Measurements from ENCODE around the gene WDR86. TPM values are rescaled to one million over a fixed set of nuclear protein-coding genes. Genes with fewer than 3 reads are reported as not detected.

Gene WDR86
- total RNA-seq, 4 donors from 2014 or later: 5.4 to 11.8 (median 9.6) TPM

- no peak for DNase-seq (ENCODE audit: extremely low spot score)
- WGBS: 94% methylated on average over 4 of the region's 4 CpGs
- intact Hi-C loops (cut with DNase I): no loop called here
- Histone ChIP-seq H3K9me3 (no peaks in the 10 kb centered on the region), H3K27ac (replicated peaks in 1 of 4) (no peak overlapping the region), H3K4me3 (no peak overlapping the region), H3K4me1 (peaks cover 12 to 23% (median 22%) of the 10 kb centered on the region in 4 donors), H3K27me3 (peaks cover 17 to 45% (median 22%) of the 10 kb centered on the region in 4 donors), H3K36me3 (no peaks in the 10 kb centered on the region)
- no peak for TF ChIP-seq EP300 (IDR thresholded peaks at IDR 0.05)
- no peak for TF ChIP-seq POLR2AphosphoS5 (IDR thresholded peaks at IDR 0.05)
- TF ChIP-seq POLR2A (IDR thresholded peaks at IDR 0.05; ENCODE audit: low read depth): no peak
- no peak for TF ChIP-seq CTCF (IDR thresholded peaks at IDR 0.05)
These were observed 3.4 kb upstream of the WDR86 start for GRCh38 chr7:151413241-151413640.

- H3K27me3 ChIP-seq: peaks cover 17 to 54% (median 22%) of the 10 kb centered on the region in 4 donors
- intact Hi-C loops (cut with DNase I): no loop called here
- H3K9me3 ChIP-seq: no peaks in the 10 kb centered on the region
- H3K4me1 ChIP-seq: peaks cover 12 to 23% (median 22%) of the 10 kb centered on the region in 4 donors
- no peaks in the 10 kb centered on the region for H3K36me3 ChIP-seq
- TF ChIP-seq POLR2A (IDR thresholded peaks at IDR 0.05; ENCODE audit: low read depth) (no peak), CTCF (IDR thresholded peaks at IDR 0.05) (no peak), POLR2AphosphoS5 (IDR thresholded peaks at IDR 0.05) (no peak), EP300 (IDR thresholded peaks at IDR 0.05) (no peak)
- 100% methylated on average over 1 of the region's 4 CpGs for WGBS
- no peak overlapping the region for H3K4me3 ChIP-seq
- no peak for DNase-seq (ENCODE audit: extremely low spot score)
- H3K27ac ChIP-seq (replicated peaks in 1 of 4): no peak overlapping the region
These were observed 2.5 kb upstream of the WDR86 start for GRCh38 chr7:151412318-151412717.

- WGBS: 92% methylated on average over 6 of the region's 6 CpGs
- H3K27me3 ChIP-seq: peaks cover 17 to 59% (median 22%) of the 10 kb centered on the region in 4 donors
- H3K4me3 ChIP-seq: no peak overlapping the region
- peaks cover 12 to 23% (median 22%) of the 10 kb centered on the region in 4 donors for H3K4me1 ChIP-seq
- TF ChIP-seq CTCF (IDR thresholded peaks at IDR 0.05) (no peak), POLR2AphosphoS5 (IDR thresholded peaks at IDR 0.05) (no peak)
- intact Hi-C loops (cut with DNase I): no loop called here
- no peak for DNase-seq (ENCODE audit: extremely low spot score)
- H3K36me3 ChIP-seq: no peaks in the 10 kb centered on the region
- no peak overlapping the region for H3K27ac ChIP-seq (replicated peaks in 1 of 4)
- H3K9me3 ChIP-seq: no peaks in the 10 kb centered on the region
These were observed 1.7 kb upstream of the WDR86 start for GRCh38 chr7:151411551-151411950.

- H3K36me3 ChIP-seq: no peaks in the 10 kb centered on the region
- H3K4me3 ChIP-seq: peak overlapping the region; percentile 51 to 68 (median 54)
These were observed 860 bp upstream of the WDR86 start for GRCh38 chr7:151410405-151411390.

More at GRCh38 chr7:151410405-151411390, 860 bp upstream of the WDR86 start:
- Histone ChIP-seq H3K9me3 (no peaks in the 10 kb centered on the region), H3K27me3 (peaks cover 17 to 59% (median 22%) of the 10 kb centered on the region in 4 donors), H3K4me1 (peaks cover 12 to 23% (median 22%) of the 10 kb centered on the region in 4 donors), H3K27ac (replicated peaks in 1 of 4) (peak overlapping the region; percentile 52 to 75 (median 65))
- intact Hi-C loops (cut with DNase I): no loop called here
- no peak for TF ChIP-seq POLR2AphosphoS5 (IDR thresholded peaks at IDR 0.05)
- TF ChIP-seq POLR2A (IDR thresholded peaks at IDR 0.05; ENCODE audit: low read depth): no peak
- TF ChIP-seq CTCF (IDR thresholded peaks at IDR 0.05): no peak
- no peak for TF ChIP-seq EP300 (IDR thresholded peaks at IDR 0.05)
- DNase-seq (ENCODE audit: extremely low spot score): no peak
- WGBS: 58% methylated on average over 24 of the region's 55 CpGs

Measured in esophagus muscularis mucosa (tissue), 4 donors.